Activated CD8-positive, alpha-beta memory T cell treated with anti-CD3 and anti-CD28 coated beads for 4 hours (primary cell): Measurements from ENCODE around the gene TTK.

ENCODE experiments used
- DNase-seq, 2 donors: peaks; one replicate each; pipeline ENCODE4 v3.0.0-alpha.2; 2020; ENCODE audit warnings: low read depth in 2 of 2

Gene TTK

GRCh38 chr6:80004173-80005072 lies at the start of gene TTK:
Gene TTK, plus strand, starts transcription at chr6:80004649. Its CDS starts 1,195 bp downstream, at chr6:80005844.
- DNase-seq: peak; percentile 74 to 85

- DNase-seq: no peak
Measured at GRCh38 chr6:79954849-79955248, 49.6 kb upstream of the TTK start.

- DNase-seq: no peak
Measured at GRCh38 chr6:79964607-79965081, 39.8 kb upstream of the TTK start.

- no peak for DNase-seq
Measured at GRCh38 chr6:79967178-79967577, 37.3 kb upstream of the TTK start.

- no peak for DNase-seq
Measured at GRCh38 chr6:79969784-79970183, 34.7 kb upstream of the TTK start.

GRCh38 chr6:79971193-79971592 lies 33.3 kb upstream of the TTK start:
- DNase-seq: no peak

- no peak for DNase-seq
Measured at GRCh38 chr6:79981652-79982051, 22.8 kb upstream of the TTK start.

GRCh38 chr6:79984261-79984660 lies 20.2 kb upstream of the TTK start:
- no peak for DNase-seq

- DNase-seq: no peak
Measured at GRCh38 chr6:79985128-79985527, 19.3 kb upstream of the TTK start.

GRCh38 chr6:79989641-79990040 lies 14.8 kb upstream of the TTK start:
- no peak for DNase-seq

- DNase-seq: no peak
Measured at GRCh38 chr6:79993012-79993910, 11.2 kb upstream of the TTK start.

- no peak for DNase-seq
Measured at GRCh38 chr6:79993911-79994309, 10.5 kb upstream of the TTK start.

- no peak for DNase-seq
Measured at GRCh38 chr6:79997728-79998127, 6.7 kb upstream of the TTK start.

- DNase-seq: no peak
Measured at GRCh38 chr6:80001337-80001736, 3.1 kb upstream of the TTK start.

- no peak for DNase-seq
Measured at GRCh38 chr6:80003826-80004172, 650 bp upstream of the TTK start.

GRCh38 chr6:80005406-80005805 lies 957 bp downstream of the TTK start:
- DNase-seq: no peak

GRCh38 chr6:80006541-80006940 lies 2.1 kb downstream of the TTK start:
- no peak for DNase-seq

GRCh38 chr6:80009531-80009930 lies 5.1 kb downstream of the TTK start:
- DNase-seq: no peak

GRCh38 chr6:80010288-80010687 lies 5.8 kb downstream of the TTK start:
- DNase-seq: no peak

GRCh38 chr6:80015839-80016435 lies 11.5 kb downstream of the TTK start:
- DNase-seq: no peak

GRCh38 chr6:80020381-80021120 lies 16.1 kb downstream of the TTK start:
- no peak for DNase-seq

- DNase-seq: no peak
Measured at GRCh38 chr6:80021131-80021530, 16.7 kb downstream of the TTK start.
